ENCODE results near the gene BSN.

DNA sequence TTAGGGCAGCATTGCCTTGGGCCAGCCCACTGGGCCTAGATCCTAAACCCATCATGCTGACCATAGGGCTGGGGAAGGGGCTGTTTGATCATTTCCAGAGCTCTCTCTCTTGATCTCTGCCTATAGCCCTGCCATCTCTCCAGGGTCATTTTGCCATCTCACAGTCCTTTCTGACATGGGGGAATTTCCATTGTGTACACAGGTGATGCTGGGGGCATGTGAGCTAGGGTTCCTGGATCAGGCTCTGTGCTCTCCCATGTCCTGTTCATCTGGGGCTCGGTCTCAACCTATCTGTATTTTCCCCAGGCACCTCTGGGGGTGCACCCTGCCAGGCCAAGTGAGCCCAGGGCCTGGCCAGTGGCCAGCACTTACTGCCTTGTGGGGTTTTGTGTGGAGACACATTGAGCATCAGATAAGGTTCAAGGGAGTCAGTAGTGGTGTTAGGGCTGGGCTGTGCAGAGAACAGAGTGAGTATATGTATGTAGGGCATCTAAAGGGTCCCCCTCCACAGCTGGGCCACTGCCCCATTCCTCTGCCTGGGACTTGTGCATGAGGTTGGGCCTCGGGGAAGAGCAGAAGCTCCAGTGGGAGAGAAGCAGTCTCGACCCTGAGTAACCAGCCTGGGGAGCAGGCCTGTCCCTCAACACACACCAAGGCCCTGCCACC is 94.2 kb downstream of the BSN start:
- TF ChIP-seq, protein P1, sequence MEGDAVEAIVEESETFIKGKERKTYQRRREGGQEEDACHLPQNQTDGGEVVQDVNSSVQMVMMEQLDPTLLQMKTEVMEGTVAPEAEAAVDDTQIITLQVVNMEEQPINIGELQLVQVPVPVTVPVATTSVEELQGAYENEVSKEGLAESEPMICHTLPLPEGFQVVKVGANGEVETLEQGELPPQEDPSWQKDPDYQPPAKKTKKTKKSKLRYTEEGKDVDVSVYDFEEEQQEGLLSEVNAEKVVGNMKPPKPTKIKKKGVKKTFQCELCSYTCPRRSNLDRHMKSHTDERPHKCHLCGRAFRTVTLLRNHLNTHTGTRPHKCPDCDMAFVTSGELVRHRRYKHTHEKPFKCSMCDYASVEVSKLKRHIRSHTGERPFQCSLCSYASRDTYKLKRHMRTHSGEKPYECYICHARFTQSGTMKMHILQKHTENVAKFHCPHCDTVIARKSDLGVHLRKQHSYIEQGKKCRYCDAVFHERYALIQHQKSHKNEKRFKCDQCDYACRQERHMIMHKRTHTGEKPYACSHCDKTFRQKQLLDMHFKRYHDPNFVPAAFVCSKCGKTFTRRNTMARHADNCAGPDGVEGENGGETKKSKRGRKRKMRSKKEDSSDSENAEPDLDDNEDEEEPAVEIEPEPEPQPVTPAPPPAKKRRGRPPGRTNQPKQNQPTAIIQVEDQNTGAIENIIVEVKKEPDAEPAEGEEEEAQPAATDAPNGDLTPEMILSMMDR (optimal IDR thresholded peaks at IDR 0.05 in 1 of 3, IDR thresholded peaks at IDR 0.05 in 1 of 3, conservative IDR thresholded peaks at IDR 0.05 in 1 of 3; ENCODE audit: extremely low read depth in 1 of 3, insufficient read depth in 2 of 3, low read length in 3 of 3), result no peak
- no peak for TF ChIP-seq EZH2 (IDR thresholded peaks at IDR 0.05; ENCODE audit: low read length)
